Testis (tissue), 5 donors: ENCODE results near the gene ZNF441. TPM values are rescaled to one million over a fixed set of nuclear protein-coding genes. Genes with fewer than 3 reads are reported as not detected.

ENCODE experiments used
- DNase-seq: peaks from one replicate; pipeline ENCODE4 v3.0.0-alpha.2; 2019
- H3K27ac ChIP-seq, 2 donors: fragments of 200-600 bp; sonication (generic); one replicate each; pipeline ENCODE4 v1.5.1; 2019
- H3K27me3 ChIP-seq: fragments of 200-600 bp; sonication (generic); one replicate; pipeline ENCODE4 v1.5.1; 2019
- H3K36me3 ChIP-seq: fragments of 200-600 bp; sonication (generic); one replicate; pipeline ENCODE4 v1.5.1; 2017; ENCODE audit warnings: low read depth; ENCODE audit errors: missing control alignments
- H3K4me1 ChIP-seq: fragments of 200-600 bp; sonication (generic); one replicate; pipeline ENCODE4 v1.5.1; 2019
- H3K4me3 ChIP-seq, 2 donors: fragments of 200-600 bp; sonication (generic); one replicate each; pipeline ENCODE4 v1.5.1; 2017 to 2019
- H3K9me3 ChIP-seq: fragments of 200-600 bp; sonication (generic); one replicate; pipeline ENCODE4 v1.5.1; 2017
- CTCF ChIP-seq, 3 experiments: fragments of 450-650 bp in 2 of 3; fragments of 200-600 bp in 1 of 3; sonication (generic) in 1 of 3; IDR thresholded peaks; one replicate each; pipeline ENCODE4 v1.5.1; 2016 to 2019; ENCODE audit warnings: antibody characterized with exemption in 3 of 3, mild to moderate bottlenecking in 2 of 3, moderate library complexity in 1 of 3
- POLR2A ChIP-seq: fragments of 450-650 bp; IDR thresholded peaks from one replicate; pipeline ENCODE4 v1.6.1; 2017; ENCODE audit warnings: antibody characterized with exemption, mild to moderate bottlenecking, moderate library complexity
- WGBS, 2 donors: methylation state at CpG; one replicate each; pipeline ENCODE4 v1.1.5; 2018; 5-methylcytosine and 5-hydroxymethylcytosine counted together
- intact Hi-C: fragments of 100-400 bp; cut with DNase I; formaldehyde crosslinking; loops from one replicate; pipeline ENCODE4 v1.15.1; 2023; ENCODE audit warnings: low total_unique reads
- long read RNA-seq, 2 donors: transcript quantifications; one replicate each; lab custom pipeline, GENCODE V29; 2026
- polyA plus RNA-seq: library from polyadenylated mRNA; stranded (reverse); fragments of 350-450 nt; fragmentation: Illumina TruSeq; extraction: RNeasy Lipid Tissue Mini Kit (QIAGEN cat#74804); gene quantifications from one replicate; pipeline ENCODE4 v1.2.3, GENCODE V29; 2014; ENCODE audit warnings: low read depth, low replicate concordance; ENCODE audit not compliant: insufficient read depth
- total RNA-seq, 2 donors: library from RNA; depleted of rRNA; stranded (reverse); fragments of >200 nt; gene quantifications; one replicate each; pipeline ENCODE4 v1.2.3, GENCODE V29; 2016

ZNF441 gene
- total RNA-seq (10 to 100 TPM; 11.6 to 13.8 TPM), polyA plus RNA-seq (2.4 TPM)
- long read RNA-seq, donor 1, full-length matches to known transcripts: 4 of 4 reads
- long read RNA-seq, donor 1, partial matches to known transcripts: 0 of 4 reads
- long read RNA-seq, donor 1, other reads (novel, unspliced or antisense): 0 of 4 reads
- long read RNA-seq, donor 2, full-length matches to known transcripts: 2 of 2 reads
- long read RNA-seq, donor 2, partial matches to known transcripts: 0 of 2 reads
- long read RNA-seq, donor 2, other reads (novel, unspliced or antisense): 0 of 2 reads

DNA sequence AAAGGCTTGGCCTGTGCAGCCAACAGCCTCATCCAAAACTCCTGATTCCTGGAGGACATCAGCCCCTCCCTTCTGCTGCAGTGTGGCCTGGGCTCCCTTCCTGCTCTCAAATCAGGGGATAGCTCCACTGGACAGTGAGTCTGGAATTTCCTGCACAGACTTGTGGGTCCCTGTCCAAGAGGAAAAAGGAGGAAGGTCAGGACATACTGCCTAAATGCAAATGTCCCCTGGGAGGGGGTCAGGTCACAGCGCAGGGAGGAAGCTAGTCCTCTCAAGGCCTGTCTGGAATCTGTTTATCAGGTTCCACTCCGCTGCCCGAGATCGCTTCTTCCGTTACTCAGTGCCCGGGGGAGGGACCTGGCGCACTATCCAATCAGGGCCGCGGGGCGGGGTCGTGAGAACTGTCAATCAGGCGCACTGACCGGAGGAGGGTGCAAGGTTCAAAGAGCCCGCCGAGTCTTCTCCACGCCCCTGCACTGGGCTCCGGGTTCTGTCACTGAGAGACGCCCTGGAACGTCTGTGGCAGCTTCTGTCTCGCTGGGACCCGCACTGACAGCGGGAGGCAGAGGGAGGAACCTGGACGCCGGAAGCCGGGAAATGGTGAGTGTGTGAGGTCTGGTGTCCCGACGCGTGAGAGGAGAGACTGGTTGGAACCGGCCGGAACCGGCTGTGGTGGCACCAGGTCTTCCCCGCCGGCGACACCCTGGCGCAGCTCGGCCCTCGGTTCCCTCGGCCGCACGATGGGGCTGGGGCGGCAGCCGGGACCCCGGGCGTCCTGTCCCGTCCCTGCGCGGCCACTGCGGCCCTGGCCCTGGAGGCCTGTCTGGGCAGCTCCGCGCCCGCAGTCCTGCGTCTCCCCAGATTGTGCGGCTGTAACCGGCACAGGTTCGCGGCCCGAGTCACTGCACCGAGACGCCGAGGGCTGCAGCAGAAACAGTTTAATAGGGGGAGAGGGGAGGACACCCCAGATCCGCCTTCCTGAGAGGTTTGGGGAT is at the start of gene ZNF441:
Gene ZNF441 (plus strand): TSS at position 404 of the 995 bp plus-strand sequence. CDS start 194 bp downstream, at position 598.
- Histone ChIP-seq H3K4me1 (peaks cover 12% of the 10 kb centered on the region), H3K4me3 (peak within 1 kb of the TSS; percentile 79 to 81), H3K36me3 (no peaks in the 10 kb centered on the region), H3K9me3 (no peaks in the 10 kb centered on the region), H3K27ac (peak within 1 kb of the TSS; percentile 87 to 92), H3K27me3 (no peaks in the 10 kb centered on the region)
- intact Hi-C loops: no loop called here
- TF ChIP-seq CTCF (IDR thresholded peaks at IDR 0.05) (peak in 1 of 3 experiments; percentile 6), POLR2A (peak; percentile 40)
- WGBS, 2 donors: 0% methylated on average over 28 to 61 of the region's 61 CpGs
- peak; percentile 99 for DNase-seq

DNA sequence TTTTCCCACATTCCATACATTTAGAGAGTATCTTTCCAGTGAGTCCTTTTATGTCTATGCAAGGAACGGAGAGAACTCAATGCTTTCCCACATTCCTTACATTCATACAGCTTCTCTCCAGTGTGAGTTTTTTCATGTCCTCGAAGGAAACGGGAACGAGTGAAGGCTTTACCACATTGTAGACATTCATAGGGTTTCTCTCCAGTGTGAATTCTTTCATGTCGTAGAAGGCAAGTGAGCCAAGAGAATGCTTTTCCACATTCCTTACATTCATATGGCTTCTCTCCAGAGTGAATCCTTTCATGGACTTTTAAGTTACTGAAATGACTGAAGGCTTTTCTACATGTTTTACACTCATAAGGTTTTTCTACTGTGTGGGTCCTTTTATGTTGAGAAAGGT is 45.1 kb upstream of the ZNF441 start:
- Histone ChIP-seq H3K4me3 (no peak overlapping the region), H3K36me3 (no peaks in the 10 kb centered on the region), H3K27ac (no peak overlapping the region), H3K4me1 (no peaks in the 10 kb centered on the region), H3K9me3 (no peaks in the 10 kb centered on the region), H3K27me3 (no peaks in the 10 kb centered on the region)
- TF ChIP-seq CTCF (IDR thresholded peaks at IDR 0.05): no peak
- TF ChIP-seq POLR2A: no peak
- intact Hi-C loops: no loop called here
- no peak for DNase-seq
- WGBS, 2 donors: 94% methylated on average over 5 of the region's 5 CpGs

- WGBS, 2 donors: 95 to 97% methylated on average over 10 of the region's 10 CpGs
- intact Hi-C loops: no loop called here
Observed at GRCh38 chr19:11722414-11722813, 44.4 kb upstream of the ZNF441 start.

DNA sequence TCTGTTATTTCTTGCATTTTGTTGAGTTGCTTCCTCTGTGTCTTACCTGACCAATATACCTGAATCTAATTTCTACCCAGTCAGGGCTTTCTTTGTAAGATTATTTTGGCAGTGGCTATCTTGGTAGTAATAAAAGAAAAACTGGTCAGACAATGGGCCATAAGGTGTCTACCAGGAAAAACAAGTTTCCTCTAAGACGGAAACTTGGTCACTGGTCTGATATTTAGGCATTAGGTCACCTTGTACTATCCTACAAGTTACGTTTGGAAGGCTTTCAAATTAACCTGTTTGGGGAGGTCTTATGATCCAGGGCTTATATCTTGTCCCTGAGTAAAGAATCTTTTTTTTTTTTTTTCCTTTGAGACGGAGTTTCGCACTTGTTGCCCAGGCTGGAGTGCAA is 37.2 kb upstream of the ZNF441 start:
- no peaks in the 10 kb centered on the region for H3K27me3 ChIP-seq
- H3K36me3 ChIP-seq: no peaks in the 10 kb centered on the region
- DNase-seq: no peak
- H3K4me3 ChIP-seq: no peak overlapping the region
- H3K9me3 ChIP-seq: no peaks in the 10 kb centered on the region
- no peak overlapping the region for H3K27ac ChIP-seq
- TF ChIP-seq CTCF (IDR thresholded peaks at IDR 0.05) (no peak), POLR2A (no peak)
- intact Hi-C loops: no loop called here
- 87 to 91% methylated on average over 3 to 4 of the region's 4 CpGs for WGBS, 2 donors
- no peaks in the 10 kb centered on the region for H3K4me1 ChIP-seq

More at GRCh38 chr19:11722414-11722813, 44.4 kb upstream of the ZNF441 start:
- H3K4me1 ChIP-seq: no peaks in the 10 kb centered on the region
- no peaks in the 10 kb centered on the region for H3K36me3 ChIP-seq
- no peaks in the 10 kb centered on the region for H3K9me3 ChIP-seq
- H3K4me3 ChIP-seq: no peak overlapping the region
- DNase-seq: no peak
- H3K27ac ChIP-seq: no peak overlapping the region
- H3K27me3 ChIP-seq: no peaks in the 10 kb centered on the region
- TF ChIP-seq POLR2A: no peak
- no peak for TF ChIP-seq CTCF (IDR thresholded peaks at IDR 0.05)
